Hematopoietic multipotent progenitor cell treated with erythropoietin and hydrocortisone succinate and interleukin-3 and kit ligand, for 17 days (in vitro differentiated cells): ENCODE results near the gene CSF3.

Source experiments
- DNase-seq: peaks from one replicate; pipeline ENCODE4 v3.0.0-alpha.2; 2015; ENCODE audit warnings: low spot score

Gene CSF3

DNA sequence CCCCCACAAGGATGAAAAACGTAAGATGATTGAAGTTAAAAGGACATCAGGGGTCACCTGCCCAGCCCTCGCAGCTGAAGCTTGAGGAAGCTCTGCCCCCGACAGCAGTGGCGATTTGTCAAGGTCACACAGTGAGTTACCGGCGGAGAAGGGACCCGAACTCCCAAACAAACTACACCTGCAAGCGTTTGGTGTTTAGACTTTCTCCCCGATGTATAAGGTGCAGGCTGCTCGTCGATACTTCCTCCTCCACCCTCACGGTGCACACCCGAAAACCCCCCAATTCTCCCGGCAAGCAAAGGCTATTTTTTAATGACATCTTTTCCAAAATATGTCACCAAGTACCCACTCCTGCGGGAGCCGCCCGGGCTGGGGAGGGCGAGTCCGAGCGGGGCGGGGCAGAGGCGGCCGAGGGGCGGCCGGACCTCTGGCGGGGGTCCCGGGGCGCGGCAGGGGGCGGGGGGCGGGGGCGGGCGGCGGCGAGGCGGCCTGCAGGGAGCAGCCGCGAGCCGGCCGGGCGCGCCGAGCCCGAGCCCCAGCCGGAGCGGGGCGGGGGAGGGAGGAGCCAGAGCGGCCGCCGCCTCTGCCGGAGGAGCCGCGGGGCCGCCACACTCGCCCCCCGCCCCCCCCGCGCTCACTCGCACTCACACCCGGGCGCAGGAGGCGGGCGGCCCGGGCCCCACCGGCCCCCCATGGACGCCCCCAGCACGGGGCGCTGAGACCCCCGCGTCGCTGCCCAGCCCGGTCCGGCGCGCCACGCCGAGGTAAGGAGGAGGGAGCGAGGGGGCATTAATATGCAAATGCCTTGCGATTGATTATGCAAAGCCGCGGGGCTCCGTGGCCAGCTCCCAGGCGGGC is 47.3 kb downstream of the CSF3 start, which contains the start of gene THRA:
THRA (plus strand) TSS at position 637 of the 858 bp plus-strand sequence. CDS start 11,524 bp downstream, outside the sequence.
- DNase-seq, result peak; percentile 75

DNA sequence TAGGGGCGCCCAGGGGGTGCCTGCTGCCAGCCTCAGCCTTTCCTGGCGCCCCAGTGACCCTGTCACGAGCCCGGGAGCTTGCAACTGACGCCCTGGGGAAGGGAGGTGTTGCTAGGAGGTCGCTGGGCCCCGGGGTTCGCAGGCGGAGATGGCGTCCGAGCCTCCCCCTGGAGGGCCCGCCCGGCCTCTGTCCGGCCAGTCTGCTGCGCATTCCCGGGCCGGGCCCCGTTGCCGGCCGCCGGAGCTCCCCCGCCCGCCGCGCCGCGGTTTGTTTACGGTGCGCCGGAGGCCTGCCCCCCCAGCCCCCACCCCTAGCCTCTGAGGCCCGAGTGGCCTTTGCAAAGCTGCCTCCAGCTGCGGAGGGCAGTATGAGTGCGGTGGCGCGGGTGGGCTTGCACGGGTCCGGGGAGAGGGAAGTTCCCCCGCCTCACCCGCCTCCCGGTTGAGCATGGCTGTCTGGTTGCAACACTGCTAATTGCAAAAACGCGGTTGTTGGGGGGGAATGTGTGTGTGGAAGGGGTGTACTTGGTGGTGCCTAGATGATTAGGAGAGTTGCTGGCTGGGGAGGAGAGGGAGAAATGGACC is 48.0 kb downstream of the CSF3 start:
- no peak for DNase-seq

DNA sequence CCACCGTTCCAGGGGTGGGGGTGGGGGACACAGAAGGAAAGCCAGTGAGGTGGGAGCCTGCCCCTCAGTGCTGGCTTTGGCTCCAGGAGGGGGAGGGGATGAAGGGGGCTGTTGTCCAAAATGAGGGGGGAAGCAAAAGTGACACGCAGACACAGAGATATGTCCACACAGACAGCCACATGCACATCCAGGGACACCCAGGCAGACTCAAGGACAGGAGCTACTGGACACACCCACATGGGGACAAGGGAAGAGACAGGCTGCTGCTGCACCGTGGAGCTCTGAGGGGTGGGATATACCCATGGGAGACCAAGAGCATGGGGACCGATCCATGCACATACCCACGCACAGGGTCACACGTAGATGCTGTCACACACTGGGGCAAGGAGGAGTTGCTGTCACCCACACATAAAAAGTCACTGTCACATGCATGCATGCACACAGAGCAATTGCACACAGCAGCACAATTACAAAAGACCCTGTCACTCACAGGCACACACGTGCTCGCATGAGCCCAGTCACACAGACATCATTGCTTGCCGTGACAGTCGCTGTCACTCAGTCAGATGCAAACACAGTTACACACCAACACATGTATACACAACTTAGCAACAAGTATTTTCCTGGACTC is 48.8 kb downstream of the CSF3 start:
- DNase-seq, result peak; percentile 19

DNA sequence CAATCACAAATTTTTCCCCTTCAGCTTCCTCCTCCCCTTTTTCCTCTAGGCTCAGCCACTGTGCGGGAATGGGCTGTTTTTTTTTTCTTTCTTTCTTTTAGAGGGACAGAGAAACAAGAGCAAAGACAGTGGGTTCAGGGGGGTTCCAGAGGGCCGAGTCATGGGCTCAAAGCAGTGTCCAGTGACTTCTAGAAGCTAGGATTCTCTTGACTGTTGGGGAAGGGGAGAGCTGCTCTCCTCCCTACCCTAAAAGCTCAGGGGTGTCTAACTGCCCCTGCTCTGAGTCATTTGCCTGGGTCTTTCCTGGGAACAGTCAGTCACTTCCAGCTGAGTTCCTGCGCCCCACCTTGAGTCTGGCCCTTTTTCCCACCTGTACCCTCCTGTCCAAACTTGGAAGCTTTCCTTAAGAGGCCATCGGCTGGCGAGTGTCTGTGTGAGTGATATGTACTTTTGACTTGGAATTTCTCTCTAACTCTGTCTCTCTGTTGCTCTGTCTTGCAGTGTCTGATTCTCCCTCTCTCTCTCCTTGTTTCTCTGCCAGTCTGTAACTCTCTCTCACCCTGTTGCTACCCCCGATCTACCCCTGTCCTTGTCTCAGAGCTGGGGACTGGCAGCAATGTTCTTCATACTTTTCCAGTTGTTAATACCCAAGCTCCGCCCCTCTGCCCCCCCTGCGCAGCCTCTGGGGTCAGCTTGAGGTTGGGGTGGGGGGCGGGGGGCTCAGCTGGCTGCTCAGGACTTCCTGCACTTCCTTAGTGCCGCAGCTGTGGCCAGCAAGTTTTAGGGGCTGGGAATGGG is 49.9 kb downstream of the CSF3 start:
- no peak for DNase-seq

DNA sequence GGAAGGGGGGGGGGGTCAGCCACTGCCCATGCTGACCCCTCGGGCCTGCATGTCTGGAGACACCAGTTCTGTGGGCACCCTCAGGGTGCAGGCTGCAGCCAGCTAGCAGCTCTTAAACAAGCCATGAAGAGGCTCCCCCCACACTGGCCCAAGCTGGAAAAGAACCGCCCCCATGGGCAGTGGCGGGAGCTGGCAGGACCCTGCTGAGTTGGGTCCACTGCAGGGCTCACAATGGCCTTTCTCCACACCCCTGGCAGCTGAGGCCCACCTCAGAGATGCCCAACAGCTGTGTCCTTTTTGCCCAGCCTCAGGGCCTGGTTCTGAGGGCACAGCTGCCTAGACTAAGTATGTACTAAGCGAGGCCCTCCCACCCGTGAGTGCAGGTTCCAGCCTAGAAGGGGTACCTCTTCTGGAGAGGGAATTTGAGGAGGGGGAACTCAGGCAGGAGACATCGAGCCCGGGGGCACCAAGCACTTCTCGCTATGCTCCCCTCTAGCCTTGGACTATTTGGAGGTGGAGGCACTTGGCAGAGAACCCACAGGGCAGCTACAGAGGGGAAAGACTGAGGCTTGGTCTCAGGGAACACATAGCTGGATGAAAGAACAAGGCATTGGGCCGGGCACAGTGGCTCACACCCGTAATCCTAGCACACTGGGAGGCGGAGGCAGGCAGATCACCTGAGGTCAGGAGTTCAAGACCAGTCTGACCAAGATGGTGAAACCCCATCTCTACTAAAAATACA is 50.7 kb downstream of the CSF3 start:
- DNase-seq, result no peak
